DOHH2 (cell line): ENCODE measurements around the gene NKIRAS1.
A peak's percentile ranks its signal among the peaks of the same experiment; 100 is the strongest.

Experiments used
- EZH2phosphoT487 ChIP-seq: fragments of 200-600 bp; sonication (generic); IDR thresholded peaks from 2 replicates; pipeline ENCODE4 v1.6.1; 2017; ENCODE audit warnings: borderline replicate concordance, mild to moderate bottlenecking, antibody characterized with exemption, low read length, moderate library complexity, mixed read lengths
- TF ChIP-seq, protein P1 (sequence below): fragments of 200-600 bp; sonication (generic); IDR thresholded peaks from one replicate; pipeline ENCODE4 v1.5.1; 2014; ENCODE audit warnings: antibody characterized with exemption, mild to moderate bottlenecking, low read depth, low read length; ENCODE audit not compliant: poor library complexity, severe bottlenecking

DNA sequence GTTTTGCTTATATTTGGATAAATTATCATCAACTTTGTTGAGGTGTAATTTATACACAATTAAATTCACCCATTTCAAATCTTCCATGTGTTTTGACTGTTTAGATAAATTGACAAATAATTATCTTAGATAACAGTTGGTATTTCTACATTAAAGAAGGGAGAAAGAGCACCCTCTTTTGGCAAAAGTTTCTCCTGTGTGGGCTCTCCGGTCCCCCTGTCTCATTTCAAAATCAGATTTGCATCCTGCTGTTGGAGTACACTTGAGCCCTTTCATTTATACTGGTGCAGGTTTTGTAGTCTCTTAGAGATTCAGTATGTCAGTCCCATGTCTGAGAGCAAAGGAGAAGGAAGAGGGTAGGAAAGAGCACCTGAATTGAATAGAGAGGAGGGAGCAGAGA is 49.4 kb downstream of the NKIRAS1 start:
- TF ChIP-seq, protein P1, sequence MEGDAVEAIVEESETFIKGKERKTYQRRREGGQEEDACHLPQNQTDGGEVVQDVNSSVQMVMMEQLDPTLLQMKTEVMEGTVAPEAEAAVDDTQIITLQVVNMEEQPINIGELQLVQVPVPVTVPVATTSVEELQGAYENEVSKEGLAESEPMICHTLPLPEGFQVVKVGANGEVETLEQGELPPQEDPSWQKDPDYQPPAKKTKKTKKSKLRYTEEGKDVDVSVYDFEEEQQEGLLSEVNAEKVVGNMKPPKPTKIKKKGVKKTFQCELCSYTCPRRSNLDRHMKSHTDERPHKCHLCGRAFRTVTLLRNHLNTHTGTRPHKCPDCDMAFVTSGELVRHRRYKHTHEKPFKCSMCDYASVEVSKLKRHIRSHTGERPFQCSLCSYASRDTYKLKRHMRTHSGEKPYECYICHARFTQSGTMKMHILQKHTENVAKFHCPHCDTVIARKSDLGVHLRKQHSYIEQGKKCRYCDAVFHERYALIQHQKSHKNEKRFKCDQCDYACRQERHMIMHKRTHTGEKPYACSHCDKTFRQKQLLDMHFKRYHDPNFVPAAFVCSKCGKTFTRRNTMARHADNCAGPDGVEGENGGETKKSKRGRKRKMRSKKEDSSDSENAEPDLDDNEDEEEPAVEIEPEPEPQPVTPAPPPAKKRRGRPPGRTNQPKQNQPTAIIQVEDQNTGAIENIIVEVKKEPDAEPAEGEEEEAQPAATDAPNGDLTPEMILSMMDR: peak; percentile 60
- no peak for TF ChIP-seq EZH2phosphoT487
